ENCODE results near the gene HIF3A. TPM values are rescaled to one million over a fixed set of nuclear protein-coding genes. Genes with fewer than 3 reads are reported as not detected.

HIF3A gene
- total RNA-seq, 3 donors from 2014 or later, result 10.4 to 111 (median 20.6) TPM

GRCh38 chr19:46289724-46290619 lies 6.9 kb upstream of the HIF3A start:
- intact Hi-C loops (cut with DNase I; ENCODE audit: low total_unique reads), result no loop called here
- no peak for DNase-seq (ENCODE audit: low spot score in 2 of 2)
- Histone ChIP-seq H3K27ac (peak overlapping the region in 1 of 2 donors; percentile 19), H3K9me3 (peaks cover 8 to 10% of the 10 kb centered on the region in 2 donors), H3K4me3 (no peak overlapping the region), H3K36me3 (no peaks in the 10 kb centered on the region), H3K27me3 (no peaks in the 10 kb centered on the region), H3K4me1 (no peaks in the 10 kb centered on the region)
- no peak for TF ChIP-seq POLR2AphosphoS5 (IDR thresholded peaks at IDR 0.05)
- TF ChIP-seq POLR2A (IDR thresholded peaks at IDR 0.05), result no peak
- no peak for TF ChIP-seq CTCF (IDR thresholded peaks at IDR 0.05)

GRCh38 chr19:46291829-46292228 lies 5.0 kb upstream of the HIF3A start:
- peaks cover 8 to 10% of the 10 kb centered on the region in 2 donors for H3K9me3 ChIP-seq
- no peaks in the 10 kb centered on the region for H3K36me3 ChIP-seq
- H3K4me1 ChIP-seq, result peaks cover 0 to 2% of the 10 kb centered on the region in 2 donors
- DNase-seq (ENCODE audit: low spot score in 2 of 2), result no peak
- H3K27me3 ChIP-seq, result no peaks in the 10 kb centered on the region
- intact Hi-C loops (cut with DNase I; ENCODE audit: low total_unique reads), result no loop called here
- TF ChIP-seq POLR2A (IDR thresholded peaks at IDR 0.05), result no peak
- no peak overlapping the region for H3K27ac ChIP-seq
- H3K4me3 ChIP-seq, result no peak overlapping the region

- Histone ChIP-seq H3K36me3 (no peaks in the 10 kb centered on the region), H3K4me3 (no peak overlapping the region), H3K9me3 (peaks cover 8 to 10% of the 10 kb centered on the region in 2 donors), H3K4me1 (peaks cover 3 to 19% of the 10 kb centered on the region in 2 donors), H3K27ac (no peak overlapping the region), H3K27me3 (no peaks in the 10 kb centered on the region)
- TF ChIP-seq POLR2AphosphoS5 (IDR thresholded peaks at IDR 0.05) (no peak), CTCF (IDR thresholded peaks at IDR 0.05) (no peak), POLR2A (IDR thresholded peaks at IDR 0.05) (no peak)
- intact Hi-C loops (cut with DNase I; ENCODE audit: low total_unique reads), result no loop called here
- no peak for DNase-seq (ENCODE audit: low spot score in 2 of 2)
Observed at GRCh38 chr19:46294494-46294893, 2.3 kb upstream of the HIF3A start.

- H3K9me3 ChIP-seq, result no peaks in the 10 kb centered on the region
- intact Hi-C loops (cut with DNase I; ENCODE audit: low total_unique reads), result no loop called here
- no peak for DNase-seq (ENCODE audit: low spot score in 2 of 2)
- no peaks in the 10 kb centered on the region for H3K36me3 ChIP-seq
- H3K4me1 ChIP-seq, result peaks cover 3 to 29% of the 10 kb centered on the region in 2 donors
- no peak overlapping the region for H3K4me3 ChIP-seq
- no peak for TF ChIP-seq POLR2A (IDR thresholded peaks at IDR 0.05)
- no peak for TF ChIP-seq POLR2AphosphoS5 (IDR thresholded peaks at IDR 0.05)
- H3K27ac ChIP-seq, result no peak overlapping the region
- no peaks in the 10 kb centered on the region for H3K27me3 ChIP-seq
Observed at GRCh38 chr19:46295401-46296201, 1.2 kb upstream of the HIF3A start.

- no peak overlapping the region for H3K27ac ChIP-seq
- peaks cover 4 to 34% of the 10 kb centered on the region in 2 donors for H3K4me1 ChIP-seq
- H3K4me3 ChIP-seq, result no peak overlapping the region
- no peaks in the 10 kb centered on the region for H3K27me3 ChIP-seq
- intact Hi-C loops (cut with DNase I; ENCODE audit: low total_unique reads), result no loop called here
- H3K9me3 ChIP-seq, result no peaks in the 10 kb centered on the region
- no peak for DNase-seq (ENCODE audit: low spot score in 2 of 2)
- no peak for TF ChIP-seq POLR2A (IDR thresholded peaks at IDR 0.05)
- no peak for TF ChIP-seq CTCF (IDR thresholded peaks at IDR 0.05)
- no peak for TF ChIP-seq POLR2AphosphoS5 (IDR thresholded peaks at IDR 0.05)
- H3K36me3 ChIP-seq, result no peaks in the 10 kb centered on the region
Observed at GRCh38 chr19:46296202-46296480, 701 bp upstream of the HIF3A start.

Data from breast epithelium (tissue), 4 donors.